ENCODE results near the gene CCDC40.

GRCh38 chr17:80095844-80096475 lies 59.5 kb downstream of the CCDC40 start:
- TF ChIP-seq ELF4 (CRISPR knock-in tag; IDR thresholded peaks at IDR 0.05; ENCODE audit: low read depth): no peak
- TF ChIP-seq CTCF (IDR thresholded peaks at IDR 0.05): no peak
- TF ChIP-seq TP53 (CRISPR knock-in tag; IDR thresholded peaks at IDR 0.05): no peak
- TF ChIP-seq TEAD4 (CRISPR knock-in tag; IDR thresholded peaks at IDR 0.05): no peak
- no peak for TF ChIP-seq E2F1 (CRISPR knock-in tag; IDR thresholded peaks at IDR 0.05)
- TF ChIP-seq NFYB (CRISPR knock-in tag; conservative IDR thresholded peaks at IDR 0.05; ENCODE audit: low read depth): no peak
- TF ChIP-seq IRF2 (CRISPR knock-in tag; IDR thresholded peaks at IDR 0.05; ENCODE audit: borderline replicate concordance, low read depth): no peak
- TF ChIP-seq CBFB (CRISPR knock-in tag; IDR thresholded peaks at IDR 0.05; ENCODE audit: low read depth): no peak
- TF ChIP-seq ZNF232 (CRISPR knock-in tag; IDR thresholded peaks at IDR 0.05): no peak
- no peak for TF ChIP-seq ATF1 (CRISPR knock-in tag; IDR thresholded peaks at IDR 0.05)
- no peak for TF ChIP-seq PRRX2 (CRISPR knock-in tag; IDR thresholded peaks at IDR 0.05)
- no peak for TF ChIP-seq SMAD3 (CRISPR knock-in tag; IDR thresholded peaks at IDR 0.05; ENCODE audit: borderline replicate concordance)
- TF ChIP-seq MLX (CRISPR knock-in tag; IDR thresholded peaks at IDR 0.05): no peak
- no peak for TF ChIP-seq USF1 (CRISPR knock-in tag; IDR thresholded peaks at IDR 0.05)

Data from WTC11 (cell line).